Testis (tissue), 3 donors: ENCODE data around the gene SERAC1. TPM values are rescaled to one million over a fixed set of nuclear protein-coding genes. Genes with fewer than 3 reads are reported as not detected.

Source experiments
- DNase-seq: peaks from one replicate; pipeline ENCODE4 v3.0.0-alpha.2; 2019
- H3K27ac ChIP-seq, 2 donors: fragments of 200-600 bp; sonication (generic); one replicate each; pipeline ENCODE4 v1.5.1; 2019
- H3K27me3 ChIP-seq: fragments of 200-600 bp; sonication (generic); one replicate; pipeline ENCODE4 v1.5.1; 2019
- H3K36me3 ChIP-seq: fragments of 200-600 bp; sonication (generic); one replicate; pipeline ENCODE4 v1.5.1; 2017; ENCODE audit warnings: low read depth; ENCODE audit errors: missing control alignments
- H3K4me1 ChIP-seq: fragments of 200-600 bp; sonication (generic); one replicate; pipeline ENCODE4 v1.5.1; 2019
- H3K4me3 ChIP-seq, 2 donors: fragments of 200-600 bp; sonication (generic); one replicate each; pipeline ENCODE4 v1.5.1; 2017 to 2019
- H3K9me3 ChIP-seq: fragments of 200-600 bp; sonication (generic); one replicate; pipeline ENCODE4 v1.5.1; 2017
- CTCF ChIP-seq, 3 experiments: fragments of 450-650 bp in 2 of 3; fragments of 200-600 bp in 1 of 3; sonication (generic) in 1 of 3; IDR thresholded peaks; one replicate each; pipeline ENCODE4 v1.5.1; 2016 to 2019; ENCODE audit warnings: antibody characterized with exemption in 3 of 3, mild to moderate bottlenecking in 2 of 3, moderate library complexity in 1 of 3
- POLR2A ChIP-seq: fragments of 450-650 bp; IDR thresholded peaks from one replicate; pipeline ENCODE4 v1.6.1; 2017; ENCODE audit warnings: antibody characterized with exemption, mild to moderate bottlenecking, moderate library complexity
- WGBS, 2 donors: methylation state at CpG; one replicate each; pipeline ENCODE4 v1.1.5; 2018; 5-methylcytosine and 5-hydroxymethylcytosine counted together
- intact Hi-C: fragments of 100-400 bp; cut with DNase I; formaldehyde crosslinking; loops from one replicate; pipeline ENCODE4 v1.15.1; 2023; ENCODE audit warnings: low total_unique reads
- polyA plus RNA-seq: library from polyadenylated mRNA; stranded (reverse); fragments of 350-450 nt; fragmentation: Illumina TruSeq; extraction: RNeasy Lipid Tissue Mini Kit (QIAGEN cat#74804); gene quantifications from one replicate; pipeline ENCODE4 v1.2.3, GENCODE V29; 2014; ENCODE audit warnings: low read depth, low replicate concordance; ENCODE audit not compliant: insufficient read depth
- total RNA-seq, 2 donors: library from RNA; depleted of rRNA; stranded (reverse); fragments of >200 nt; gene quantifications; one replicate each; pipeline ENCODE4 v1.2.3, GENCODE V29; 2016

Gene SERAC1
- total and polyA plus RNA-seq, 3 donors from 2014 or later = 9.8 to 20.2 (median 15.2) TPM

- H3K4me1 ChIP-seq = no peaks in the 10 kb centered on the region
- no peaks in the 10 kb centered on the region for H3K36me3 ChIP-seq
- TF ChIP-seq CTCF (IDR thresholded peaks at IDR 0.05) = no peak
- TF ChIP-seq POLR2A = no peak
- intact Hi-C loops = no loop called here
- DNase-seq = no peak
- WGBS, 2 donors = 89% methylated on average over 6 of the region's 6 CpGs
- H3K27ac ChIP-seq = no peak overlapping the region
- no peak overlapping the region for H3K4me3 ChIP-seq
- no peaks in the 10 kb centered on the region for H3K9me3 ChIP-seq
- H3K27me3 ChIP-seq = no peaks in the 10 kb centered on the region
Measured at GRCh38 chr6:158115508-158115907, 52.6 kb downstream of the SERAC1 start.

- Histone ChIP-seq H3K4me1 (no peaks in the 10 kb centered on the region), H3K27me3 (no peaks in the 10 kb centered on the region), H3K9me3 (no peaks in the 10 kb centered on the region), H3K27ac (no peak overlapping the region), H3K36me3 (no peaks in the 10 kb centered on the region), H3K4me3 (no peak overlapping the region)
- no peak for DNase-seq
- WGBS, 2 donors = 88 to 95% methylated on average over 4 of the region's 4 CpGs
- TF ChIP-seq POLR2A (no peak), CTCF (IDR thresholded peaks at IDR 0.05) (no peak)
- intact Hi-C loops = no loop called here
Measured at GRCh38 chr6:158115102-158115501, 53.0 kb downstream of the SERAC1 start.

GRCh38 chr6:158113802-158114201, 54.3 kb downstream of the SERAC1 start:
- DNase-seq = no peak
- H3K4me3 ChIP-seq = no peak overlapping the region
- intact Hi-C loops = no loop called here
- no peaks in the 10 kb centered on the region for H3K36me3 ChIP-seq
- H3K27ac ChIP-seq = no peak overlapping the region
- H3K27me3 ChIP-seq = no peaks in the 10 kb centered on the region
- no peaks in the 10 kb centered on the region for H3K4me1 ChIP-seq
- TF ChIP-seq CTCF (IDR thresholded peaks at IDR 0.05) = no peak
- no peak for TF ChIP-seq POLR2A
- H3K9me3 ChIP-seq = no peaks in the 10 kb centered on the region

- Histone ChIP-seq H3K36me3 (no peaks in the 10 kb centered on the region), H3K27me3 (no peaks in the 10 kb centered on the region), H3K4me1 (no peaks in the 10 kb centered on the region), H3K4me3 (no peak overlapping the region), H3K9me3 (no peaks in the 10 kb centered on the region), H3K27ac (no peak overlapping the region)
- no peak for DNase-seq
- TF ChIP-seq POLR2A (no peak), CTCF (IDR thresholded peaks at IDR 0.05) (no peak)
- 93 to 98% methylated on average over 5 of the region's 5 CpGs for WGBS, 2 donors
- intact Hi-C loops = no loop called here
Measured at GRCh38 chr6:158111987-158112386, 56.1 kb downstream of the SERAC1 start.

- H3K4me1 ChIP-seq = no peaks in the 10 kb centered on the region
- intact Hi-C loops = no loop called here
- no peaks in the 10 kb centered on the region for H3K27me3 ChIP-seq
- no peaks in the 10 kb centered on the region for H3K36me3 ChIP-seq
- no peak overlapping the region for H3K4me3 ChIP-seq
- no peaks in the 10 kb centered on the region for H3K9me3 ChIP-seq
- H3K27ac ChIP-seq = no peak overlapping the region
- TF ChIP-seq POLR2A = no peak
- TF ChIP-seq CTCF (IDR thresholded peaks at IDR 0.05) = no peak
- no peak for DNase-seq
- WGBS, 2 donors = 81 to 82% methylated on average over 5 of the region's 5 CpGs
Measured at GRCh38 chr6:158110986-158111385, 57.1 kb downstream of the SERAC1 start.
